ENCODE data around the gene TAP1. TPM values are rescaled to one million over a fixed set of nuclear protein-coding genes. Genes with fewer than 3 reads are reported as not detected.
A peak's percentile ranks its signal among the peaks of the same experiment; 100 is the strongest.

Gene TAP1
- total and polyA plus RNA-seq, 12 donors, result 19.7 to 77.9 (median 50.8) TPM

- H3K9me3 ChIP-seq (replicated peaks in 1 of 3), result no peaks in the 10 kb centered on the region
- peak in 1 of 7 donors; percentile 52 for DNase-seq
- H3K27ac ChIP-seq, result peak overlapping the region in 1 of 5 donors; percentile 95
- WGBS, 4 donors, result 85 to 89% (median 87%) methylated on average over 8 of the region's 8 CpGs
- H3K27me3 ChIP-seq, result no peaks in the 10 kb centered on the region
- TF ChIP-seq POLR2A (IDR thresholded peaks at IDR 0.05), result no peak
- TF ChIP-seq CTCF (IDR thresholded peaks at IDR 0.05), result no peak
- H3K4me1 ChIP-seq (replicated peaks in 1 of 2), result peaks cover 15 to 29% of the 10 kb centered on the region in 2 donors
- intact Hi-C loops (cut with DNase I), result no loop called here
- peaks cover 0 to 53% of the 10 kb centered on the region in 2 donors for H3K36me3 ChIP-seq (replicated peaks in 1 of 2)
- peak overlapping the region in 1 of 4 donors; percentile 79 for H3K4me3 ChIP-seq
Measured at GRCh38 chr6:32842690-32843089, 10.8 kb downstream of the TAP1 start.

- WGBS, 4 donors, result 89 to 95% (median 92%) methylated on average over 6 of the region's 6 CpGs
- Histone ChIP-seq H3K27ac (no peak overlapping the region), H3K4me3 (no peak overlapping the region), H3K4me1 (replicated peaks in 1 of 2) (peaks cover 20 to 34% of the 10 kb centered on the region in 2 donors), H3K36me3 (replicated peaks in 1 of 2) (peaks cover 0 to 48% of the 10 kb centered on the region in 2 donors), H3K27me3 (no peaks in the 10 kb centered on the region), H3K9me3 (replicated peaks in 1 of 3) (no peaks in the 10 kb centered on the region)
- intact Hi-C loops (cut with DNase I), result no loop called here
- TF ChIP-seq POLR2A (IDR thresholded peaks at IDR 0.05) (no peak), CTCF (IDR thresholded peaks at IDR 0.05) (no peak)
- DNase-seq, result no peak
Measured at GRCh38 chr6:32842021-32842650, 11.4 kb downstream of the TAP1 start.

- no peaks in the 10 kb centered on the region for H3K9me3 ChIP-seq (replicated peaks in 1 of 3)
- no peak for TF ChIP-seq CTCF (IDR thresholded peaks at IDR 0.05)
- TF ChIP-seq POLR2A (IDR thresholded peaks at IDR 0.05), result no peak
- intact Hi-C loops (cut with DNase I), result no loop called here
- no peak overlapping the region for H3K27ac ChIP-seq
- H3K36me3 ChIP-seq (replicated peaks in 1 of 2), result peaks cover 0 to 34% of the 10 kb centered on the region in 2 donors
- H3K4me3 ChIP-seq, result no peak overlapping the region
- peaks cover 20 to 36% of the 10 kb centered on the region in 2 donors for H3K4me1 ChIP-seq (replicated peaks in 1 of 2)
- WGBS, 4 donors, result 79 to 90% (median 83%) methylated on average over 7 to 9 of the region's 9 CpGs
- no peak for DNase-seq
- no peaks in the 10 kb centered on the region for H3K27me3 ChIP-seq
Measured at GRCh38 chr6:32840604-32841246, 12.8 kb downstream of the TAP1 start.

- WGBS, 4 donors, result 85 to 88% (median 87%) methylated on average over 15 of the region's 15 CpGs
- intact Hi-C loops (cut with DNase I), result loop anchor here (5.0 kb wide), 1 partner anchor 33 kb away; no protein-coding TSS in a partner anchor
- TF ChIP-seq POLR2A (IDR thresholded peaks at IDR 0.05) (no peak), CTCF (IDR thresholded peaks at IDR 0.05) (no peak)
- peak overlapping the region in 4 of 5 donors; percentile 17 to 97 (median 92) for H3K27ac ChIP-seq
- DNase-seq, result no peak
- H3K36me3 ChIP-seq (replicated peaks in 1 of 2), result peaks cover 0 to 37% of the 10 kb centered on the region in 2 donors
- H3K27me3 ChIP-seq, result no peaks in the 10 kb centered on the region
- H3K9me3 ChIP-seq (replicated peaks in 1 of 3), result no peaks in the 10 kb centered on the region
- H3K4me1 ChIP-seq (replicated peaks in 1 of 2), result peaks cover 20 to 30% of the 10 kb centered on the region in 2 donors
- no peak overlapping the region for H3K4me3 ChIP-seq
Measured at GRCh38 chr6:32839356-32839755, 14.1 kb downstream of the TAP1 start.
